NCI-H510A treated with DMSO at 0.1 percent for 48 hours (cell line): ENCODE results near the gene DEPDC5.
"Not testable (repeated sequence)": the region's sequence is repeated elsewhere in the genome, so short reads cannot be mapped to it uniquely, and the experiment has no call there.

ENCODE experiments used
- DNase-seq: peaks from one replicate; lab custom pipeline; 2025; lab: John Stamatoyannopoulos, UW

DEPDC5 gene

DNA sequence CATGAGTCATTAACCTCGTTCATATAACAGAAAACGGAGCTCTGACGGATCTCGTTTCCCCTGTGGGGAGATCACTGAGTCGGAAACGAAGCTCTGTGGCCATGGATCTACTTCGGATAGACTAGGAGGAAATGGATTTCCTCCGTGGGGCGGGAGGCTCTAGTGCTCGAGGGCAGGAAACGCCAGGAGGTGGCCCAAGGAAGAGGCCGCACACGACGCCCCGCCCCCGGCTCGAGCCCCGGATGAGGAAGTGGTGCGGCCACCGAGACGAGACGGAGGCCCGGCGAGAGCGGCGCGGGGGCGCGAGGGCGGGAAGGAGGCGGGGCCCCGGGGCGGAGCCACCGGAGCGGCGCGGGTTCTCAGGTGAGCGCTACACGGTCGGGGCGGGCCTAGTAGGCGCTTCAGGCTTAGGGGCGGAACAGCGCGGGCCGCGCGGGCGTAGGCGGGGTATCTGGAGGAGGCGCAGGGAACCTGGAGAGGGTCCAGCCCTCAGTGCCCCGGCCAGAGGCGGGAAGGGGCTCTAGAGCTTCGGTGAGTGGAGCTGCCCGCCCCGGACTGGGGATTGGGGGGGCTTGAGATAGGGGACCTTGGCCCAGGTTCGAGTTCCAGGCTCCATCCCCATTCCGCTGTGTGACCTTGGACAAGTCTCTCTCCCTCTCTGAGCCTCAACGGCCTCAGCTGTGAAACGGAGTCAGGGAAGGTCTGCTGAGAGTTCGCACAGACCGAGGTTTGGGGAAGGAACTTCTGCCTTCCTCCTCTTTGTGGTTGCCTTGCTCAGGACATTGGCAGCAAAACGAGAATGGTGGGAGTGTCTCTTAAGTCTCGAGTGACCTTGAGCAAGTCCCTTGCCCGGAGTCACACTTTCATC lies at the start of gene DEPDC5:
Gene DEPDC5 (plus strand): TSS at position 386 of the 868 bp plus-strand sequence. CDS start 903 bp downstream, outside the sequence.
- peak; percentile 86 for DNase-seq

DNA sequence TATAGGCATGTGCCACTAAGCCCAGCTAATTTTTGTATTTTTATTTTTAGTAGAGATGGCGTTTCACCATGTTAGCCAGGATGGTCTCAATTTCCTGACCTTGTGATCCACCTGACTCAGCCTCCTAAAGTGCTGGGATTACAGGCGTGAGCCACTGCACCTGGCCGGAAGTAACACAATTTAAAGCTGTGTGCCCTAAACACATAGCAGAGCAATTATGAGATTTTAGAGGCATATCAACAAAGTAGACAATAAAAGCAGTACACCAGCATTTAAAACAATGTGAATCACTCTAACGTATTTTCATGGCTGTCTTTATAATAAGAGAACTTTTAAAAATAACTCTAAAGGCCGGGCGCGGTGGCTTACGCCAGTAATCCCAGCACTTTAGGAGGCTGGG lies 46.3 kb upstream of the DEPDC5 start:
- no peak for DNase-seq

GRCh38 chr22:31711226-31711625 lies 42.6 kb upstream of the DEPDC5 start:
- not testable (repeated sequence) for DNase-seq

GRCh38 chr22:31715147-31715778 lies 38.6 kb upstream of the DEPDC5 start:
- DNase-seq = no peak

DNA sequence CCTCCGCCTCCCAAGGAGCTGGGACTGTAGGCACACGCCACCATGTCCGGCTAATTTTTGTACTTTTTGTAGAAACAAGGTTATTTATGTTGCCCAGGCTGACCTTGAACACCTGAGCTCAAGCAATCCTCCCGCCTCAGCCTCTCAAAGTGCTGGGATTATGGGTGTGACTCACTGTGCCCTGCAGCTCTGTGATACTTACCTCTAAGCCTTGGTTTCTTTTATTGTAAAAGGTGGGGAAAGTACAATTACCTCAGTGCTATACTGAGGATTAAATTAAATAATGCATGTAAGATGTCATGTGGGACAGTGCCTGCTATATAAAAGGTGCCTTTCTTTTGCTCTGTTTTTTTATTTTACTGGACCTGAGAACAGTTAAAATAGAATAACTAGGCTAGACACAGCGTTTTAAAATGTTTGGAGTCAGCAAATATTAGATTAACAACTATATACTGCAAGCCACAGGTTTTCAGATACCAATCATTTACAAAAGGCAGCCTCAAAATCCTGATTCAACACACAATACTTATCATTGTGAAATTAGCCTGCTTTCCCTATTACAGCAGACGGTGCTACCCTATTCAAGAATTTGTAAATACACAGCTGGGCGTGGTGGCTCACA lies 33.9 kb upstream of the DEPDC5 start:
- no peak for DNase-seq

- DNase-seq = no peak
Observed at GRCh38 chr22:31723723-31724122, 30.1 kb upstream of the DEPDC5 start.

- DNase-seq = no peak
Observed at GRCh38 chr22:31726692-31727091, 27.1 kb upstream of the DEPDC5 start.

- DNase-seq = no peak
Observed at GRCh38 chr22:31728857-31729256, 25.0 kb upstream of the DEPDC5 start.

GRCh38 chr22:31730344-31730711 lies 23.5 kb upstream of the DEPDC5 start:
- no peak for DNase-seq

GRCh38 chr22:31732089-31732829 lies 21.6 kb upstream of the DEPDC5 start:
- DNase-seq = no peak

DNA sequence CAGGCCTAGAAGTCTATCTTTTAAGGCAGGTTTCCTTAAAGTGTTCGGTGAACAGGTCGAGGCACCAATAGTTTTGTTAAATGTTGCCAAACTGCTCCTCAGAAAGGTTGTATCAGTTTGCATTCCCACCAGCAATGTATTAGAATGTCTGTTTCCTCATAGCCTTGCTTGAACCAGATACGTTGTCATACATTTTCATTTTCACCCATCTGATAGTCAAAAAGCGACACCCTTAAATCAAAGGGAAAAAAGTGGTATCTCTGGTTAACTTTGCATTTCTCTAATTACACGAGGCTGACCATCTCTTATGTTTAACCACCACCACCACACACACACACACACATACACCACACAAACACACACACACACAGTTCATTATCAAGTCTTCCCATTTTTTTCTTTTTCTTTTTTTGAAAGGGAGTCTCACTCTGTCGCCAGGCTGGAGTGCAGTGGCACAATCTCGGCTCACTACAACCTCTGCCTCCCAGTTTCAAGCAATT lies 20.2 kb upstream of the DEPDC5 start:
- DNase-seq = no peak

DNA sequence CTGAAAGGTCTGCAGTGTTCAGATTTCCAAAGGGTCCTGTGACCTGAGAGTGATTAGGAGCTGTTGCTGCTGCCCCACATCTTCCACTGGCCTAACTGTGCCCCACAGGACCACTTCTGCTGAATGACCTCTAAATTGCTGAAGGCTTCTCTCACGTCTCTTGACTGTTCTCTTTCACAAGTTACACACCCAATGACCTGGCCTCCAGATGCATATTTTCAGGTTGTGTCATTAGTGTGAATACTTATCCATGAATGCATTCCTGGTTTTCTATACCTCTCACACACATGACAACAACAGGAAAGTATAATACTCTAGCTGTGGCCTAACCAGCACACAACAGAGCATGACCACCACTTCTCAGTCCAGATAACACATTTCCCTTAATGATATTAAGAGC lies 19.3 kb upstream of the DEPDC5 start:
- no peak for DNase-seq

DNA sequence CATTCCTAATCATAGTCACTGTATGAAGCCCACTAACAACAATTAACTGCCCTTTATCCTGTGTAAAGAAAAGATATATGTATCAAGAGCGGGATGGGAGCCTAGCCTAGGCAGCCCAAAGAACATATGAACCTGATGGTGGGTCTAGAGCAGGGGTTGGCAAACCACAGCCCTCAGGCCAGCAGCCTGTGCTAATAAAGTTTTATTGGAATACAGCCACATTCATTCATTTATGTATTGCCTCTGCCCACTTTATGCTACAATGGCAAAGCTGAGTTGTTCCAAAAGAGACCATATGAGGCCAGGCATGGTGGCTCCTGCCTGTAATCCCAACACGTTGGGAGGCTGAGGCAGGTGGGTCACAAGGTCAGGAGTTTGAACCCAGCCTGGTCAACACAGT lies 17.4 kb upstream of the DEPDC5 start:
- DNase-seq = no peak

DNA sequence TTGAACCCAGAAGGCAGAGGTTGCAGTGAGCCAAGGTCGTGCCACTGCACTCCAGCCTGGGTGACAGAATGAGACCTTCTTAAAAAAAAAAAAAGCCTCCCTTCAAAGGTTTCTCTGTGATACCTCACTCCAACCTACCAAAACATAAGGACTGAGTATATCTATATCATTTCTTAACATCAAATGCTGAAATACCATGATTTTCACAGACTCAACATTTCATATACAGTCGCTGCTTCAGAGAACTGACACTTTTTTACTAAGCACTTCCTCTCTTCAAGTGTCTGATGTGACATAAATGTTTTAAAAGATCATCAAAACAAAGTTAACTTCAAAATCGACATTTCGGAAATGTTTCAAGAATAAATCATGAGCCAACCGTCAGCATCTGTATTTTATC lies 15.9 kb upstream of the DEPDC5 start:
- no peak for DNase-seq

GRCh38 chr22:31738566-31738965 lies 15.3 kb upstream of the DEPDC5 start:
- no peak for DNase-seq

- DNase-seq = no peak
Observed at GRCh38 chr22:31739795-31740201, 14.0 kb upstream of the DEPDC5 start.

- DNase-seq = not testable (repeated sequence)
Observed at GRCh38 chr22:31740314-31740713, 13.5 kb upstream of the DEPDC5 start.

DNA sequence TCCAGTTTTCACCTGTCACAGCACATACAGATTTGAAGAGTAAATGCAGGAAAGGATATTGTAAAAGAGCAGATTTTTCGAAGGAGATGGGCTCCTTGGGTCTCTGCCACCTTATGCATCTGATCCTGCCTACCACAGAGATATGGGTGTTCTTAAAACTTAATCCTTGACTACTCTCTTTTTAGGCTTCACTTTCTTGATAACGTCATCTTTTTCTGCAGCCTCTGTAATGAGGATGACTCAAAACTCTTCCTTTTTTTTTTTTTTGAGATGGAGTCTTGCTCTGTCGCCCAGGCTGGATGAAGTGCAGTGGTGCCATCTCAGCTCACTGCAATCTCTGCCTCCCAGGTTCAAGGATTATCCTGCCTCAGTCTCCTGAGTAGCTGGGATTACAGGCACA lies 11.7 kb upstream of the DEPDC5 start:
- DNase-seq = no peak

GRCh38 chr22:31742682-31743081 lies 11.1 kb upstream of the DEPDC5 start:
- no peak for DNase-seq

DNA sequence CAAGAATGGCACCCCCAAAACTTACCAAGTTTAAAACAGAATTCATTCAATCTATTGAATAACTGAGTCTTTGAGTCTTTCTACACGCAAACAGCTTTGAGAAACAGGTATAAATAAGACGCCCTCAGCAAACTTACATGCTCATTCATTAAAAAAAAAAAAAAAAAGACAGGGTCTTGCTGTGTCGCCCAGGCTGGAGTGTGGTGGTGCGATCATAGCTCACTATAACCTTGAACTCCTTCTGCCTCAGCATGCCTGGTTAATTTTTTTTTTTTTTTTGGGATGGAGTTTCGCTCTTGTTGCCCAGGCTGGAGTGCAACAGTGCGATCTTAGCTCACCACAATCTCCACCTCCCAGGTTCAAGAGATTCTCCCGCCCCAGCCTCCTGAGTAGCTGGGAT lies 9.9 kb upstream of the DEPDC5 start:
- DNase-seq = no peak

DNA sequence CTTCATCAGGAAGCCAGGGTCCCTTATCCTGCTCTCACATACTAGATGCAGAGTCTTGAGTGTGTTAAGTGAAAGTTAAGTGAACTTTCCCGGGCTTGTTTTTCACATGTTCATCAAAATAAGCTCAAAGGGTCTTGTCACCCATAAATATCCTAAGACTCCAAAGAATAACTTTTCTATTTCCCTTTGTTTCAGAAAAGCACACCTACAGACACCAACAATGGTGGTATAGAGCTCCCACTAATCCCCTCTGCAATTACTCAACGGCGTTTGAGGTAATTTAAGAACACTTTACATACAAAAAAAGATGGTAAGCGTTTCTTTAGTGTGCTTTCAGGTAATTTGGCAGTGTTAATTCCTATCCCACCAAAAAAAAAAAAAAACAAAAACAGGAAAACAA lies 6.4 kb upstream of the DEPDC5 start:
- DNase-seq = no peak

DNA sequence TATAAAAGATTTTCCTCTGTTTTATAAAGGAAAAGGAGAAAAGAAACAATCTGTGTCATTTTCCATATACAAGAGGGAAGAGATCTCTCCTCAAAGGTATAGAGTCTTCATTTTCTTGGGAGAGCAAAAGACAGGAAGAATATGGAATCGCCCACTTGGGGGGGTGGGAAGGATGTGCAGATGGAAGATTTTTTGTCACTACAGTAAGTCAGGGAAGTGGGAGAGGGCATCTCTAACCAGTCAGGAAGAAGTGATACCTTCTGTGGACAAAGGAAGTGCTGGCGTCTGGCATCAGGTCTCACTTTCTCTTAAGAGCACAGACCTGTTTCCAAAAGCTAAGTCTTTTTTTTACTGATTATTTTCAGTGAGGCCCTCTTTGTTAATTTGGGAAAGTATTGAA lies 5.3 kb upstream of the DEPDC5 start:
- DNase-seq = peak; percentile 11
